Cardiac muscle cell (in vitro differentiated cells and primary cell): Measurements from ENCODE around the gene NRP1. TPM values are rescaled to one million over a fixed set of nuclear protein-coding genes. Genes with fewer than 3 reads are reported as not detected.

ENCODE experiments used
- DNase-seq, 2 donors: peaks; one replicate each; pipeline versions ENCODE4 v3.0.0 to v3.0.0-alpha.2; 2010 to 2017; ENCODE audit warnings: low read depth in 1 of 2, low spot score in 1 of 2
- H3K27ac ChIP-seq: fragments of 200-600 bp; sonication (generic); 2 replicates; pipeline ENCODE4 v1.5.1; 2016
- H3K27me3 ChIP-seq: fragments of 200-600 bp; sonication (generic); 2 replicates; pipeline ENCODE4 v1.6.0; 2016; ENCODE audit warnings: control low read depth
- H3K36me3 ChIP-seq: fragments of 200-600 bp; sonication (generic); 2 replicates; pipeline ENCODE4 v1.5.1; 2016; ENCODE audit warnings: control low read depth
- H3K4me1 ChIP-seq: fragments of 200-600 bp; sonication (generic); 2 replicates; pipeline ENCODE4 v1.8.1; 2017; ENCODE audit warnings: low read depth, mild to moderate bottlenecking, mixed run types
- H3K4me3 ChIP-seq: fragments of 200-600 bp; sonication (generic); 2 replicates; pipeline ENCODE4 v1.5.1; 2016; ENCODE audit warnings: mild to moderate bottlenecking
- H3K9me3 ChIP-seq: fragments of 200-600 bp; sonication (generic); 2 replicates; pipeline ENCODE4 v1.5.1; 2017; ENCODE audit warnings: low read depth, mild to moderate bottlenecking, control low read depth
- polyA plus RNA-seq: library from polyadenylated mRNA; unstranded; fragments of >200 nt; fragmentation: Nextera tagmentation; extraction: Ambion mirVana; gene quantifications from 2 replicates; pipeline ENCODE4 v1.2.1, GENCODE V29; 2016
- total RNA-seq: library from RNA; depleted of rRNA; stranded (reverse); fragments of >200 nt; gene quantifications from 2 replicates; pipeline ENCODE4 v1.2.3, GENCODE V29; 2016
- TF ChIP-seq, protein P1 (sequence below): IDR thresholded peaks from 2 replicates; pipeline ENCODE4 v1.5.1; 2012; ENCODE audit warnings: low read depth, mild to moderate bottlenecking, low read length

NRP1 gene
- total and polyA plus RNA-seq, 2 experiments from 2014 or later, result 145 to 327 TPM

- H3K36me3 ChIP-seq, result no peaks in the 10 kb centered on the region
- DNase-seq, result peak in 1 of 2 donors; percentile 81
- TF ChIP-seq, protein P1, sequence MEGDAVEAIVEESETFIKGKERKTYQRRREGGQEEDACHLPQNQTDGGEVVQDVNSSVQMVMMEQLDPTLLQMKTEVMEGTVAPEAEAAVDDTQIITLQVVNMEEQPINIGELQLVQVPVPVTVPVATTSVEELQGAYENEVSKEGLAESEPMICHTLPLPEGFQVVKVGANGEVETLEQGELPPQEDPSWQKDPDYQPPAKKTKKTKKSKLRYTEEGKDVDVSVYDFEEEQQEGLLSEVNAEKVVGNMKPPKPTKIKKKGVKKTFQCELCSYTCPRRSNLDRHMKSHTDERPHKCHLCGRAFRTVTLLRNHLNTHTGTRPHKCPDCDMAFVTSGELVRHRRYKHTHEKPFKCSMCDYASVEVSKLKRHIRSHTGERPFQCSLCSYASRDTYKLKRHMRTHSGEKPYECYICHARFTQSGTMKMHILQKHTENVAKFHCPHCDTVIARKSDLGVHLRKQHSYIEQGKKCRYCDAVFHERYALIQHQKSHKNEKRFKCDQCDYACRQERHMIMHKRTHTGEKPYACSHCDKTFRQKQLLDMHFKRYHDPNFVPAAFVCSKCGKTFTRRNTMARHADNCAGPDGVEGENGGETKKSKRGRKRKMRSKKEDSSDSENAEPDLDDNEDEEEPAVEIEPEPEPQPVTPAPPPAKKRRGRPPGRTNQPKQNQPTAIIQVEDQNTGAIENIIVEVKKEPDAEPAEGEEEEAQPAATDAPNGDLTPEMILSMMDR, result no peak
- no peaks in the 10 kb centered on the region for H3K27me3 ChIP-seq
- peaks cover 2% of the 10 kb centered on the region for H3K4me1 ChIP-seq
- no peak overlapping the region for H3K27ac ChIP-seq
- no peaks in the 10 kb centered on the region for H3K9me3 ChIP-seq
- H3K4me3 ChIP-seq, result no peak overlapping the region
Observed at GRCh38 chr10:33157103-33157502, 177.4 kb downstream of the NRP1 start.

GRCh38 chr10:33155720-33156638 is 178.5 kb downstream of the NRP1 start:
- H3K27me3 ChIP-seq, result no peaks in the 10 kb centered on the region
- no peaks in the 10 kb centered on the region for H3K9me3 ChIP-seq
- no peaks in the 10 kb centered on the region for H3K36me3 ChIP-seq
- no peak overlapping the region for H3K27ac ChIP-seq
- TF ChIP-seq, protein P1, result peak; percentile 73
- peak; percentile 43 to 88 for DNase-seq
- H3K4me1 ChIP-seq, result peaks cover 2% of the 10 kb centered on the region
- H3K4me3 ChIP-seq, result no peak overlapping the region

- Histone ChIP-seq H3K27ac (no peak overlapping the region), H3K27me3 (no peaks in the 10 kb centered on the region), H3K4me3 (no peak overlapping the region), H3K9me3 (no peaks in the 10 kb centered on the region), H3K4me1 (peaks cover 2% of the 10 kb centered on the region), H3K36me3 (no peaks in the 10 kb centered on the region)
- peak in 1 of 2 donors; percentile 45 for DNase-seq
- TF ChIP-seq, protein P1, result no peak
Observed at GRCh38 chr10:33154590-33154989, 179.9 kb downstream of the NRP1 start.

- DNase-seq, result no peak
- TF ChIP-seq, protein P1, result no peak
- Histone ChIP-seq H3K36me3 (no peaks in the 10 kb centered on the region), H3K9me3 (no peaks in the 10 kb centered on the region), H3K4me1 (peaks cover 2% of the 10 kb centered on the region), H3K27me3 (no peaks in the 10 kb centered on the region), H3K4me3 (no peak overlapping the region), H3K27ac (no peak overlapping the region)
Observed at GRCh38 chr10:33153968-33154327, 180.5 kb downstream of the NRP1 start.

DNA sequence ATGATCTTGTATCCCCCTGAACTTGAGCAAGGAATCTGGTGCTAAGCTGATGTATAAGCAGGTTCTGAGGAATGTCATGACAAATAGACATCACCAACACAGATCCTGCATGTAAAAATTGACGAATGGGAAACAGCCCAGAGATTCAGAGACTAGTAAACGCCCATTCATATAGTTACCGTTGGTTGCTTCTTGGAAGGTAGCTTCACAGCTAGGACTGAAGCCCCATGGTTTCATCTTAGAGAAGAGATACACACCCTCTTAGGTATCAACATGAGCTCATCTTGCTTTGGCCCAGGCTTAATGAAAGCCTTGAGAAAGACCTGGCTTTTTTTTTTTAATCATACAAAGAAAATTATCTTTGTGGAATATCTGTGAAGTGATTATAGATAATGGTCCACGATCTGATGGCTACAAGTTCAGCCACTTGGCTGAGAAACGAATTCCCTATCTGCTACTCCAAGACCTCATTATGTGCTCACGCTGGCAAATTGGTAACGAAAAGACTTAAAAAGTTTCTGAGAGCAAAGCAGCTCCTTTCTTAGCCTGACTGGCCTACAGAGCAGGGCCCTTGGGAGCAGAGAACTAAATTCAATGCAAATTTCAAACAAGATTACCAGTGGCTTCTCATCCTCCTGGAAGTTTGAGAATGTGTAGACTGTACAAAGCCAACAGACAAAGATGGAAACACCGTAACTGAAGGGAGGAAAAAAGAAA is 181.1 kb downstream of the NRP1 start:
- no peak for DNase-seq
- Histone ChIP-seq H3K27ac (no peak overlapping the region), H3K9me3 (no peaks in the 10 kb centered on the region), H3K27me3 (no peaks in the 10 kb centered on the region), H3K36me3 (no peaks in the 10 kb centered on the region), H3K4me1 (peaks cover 2% of the 10 kb centered on the region), H3K4me3 (no peak overlapping the region)
- TF ChIP-seq, protein P1, result no peak
